GM12873 (cell line): ENCODE measurements around the gene CTR9.

Source experiments
- TF ChIP-seq, protein P1 (sequence below): IDR thresholded peaks from 2 replicates; pipeline ENCODE4 v1.5.1; 2012; ENCODE audit warnings: low read depth, mild to moderate bottlenecking, moderate library complexity, low read length, control low read depth; ENCODE audit not compliant: insufficient read depth; ENCODE audit errors: missing control alignments

The CTR9 gene

DNA sequence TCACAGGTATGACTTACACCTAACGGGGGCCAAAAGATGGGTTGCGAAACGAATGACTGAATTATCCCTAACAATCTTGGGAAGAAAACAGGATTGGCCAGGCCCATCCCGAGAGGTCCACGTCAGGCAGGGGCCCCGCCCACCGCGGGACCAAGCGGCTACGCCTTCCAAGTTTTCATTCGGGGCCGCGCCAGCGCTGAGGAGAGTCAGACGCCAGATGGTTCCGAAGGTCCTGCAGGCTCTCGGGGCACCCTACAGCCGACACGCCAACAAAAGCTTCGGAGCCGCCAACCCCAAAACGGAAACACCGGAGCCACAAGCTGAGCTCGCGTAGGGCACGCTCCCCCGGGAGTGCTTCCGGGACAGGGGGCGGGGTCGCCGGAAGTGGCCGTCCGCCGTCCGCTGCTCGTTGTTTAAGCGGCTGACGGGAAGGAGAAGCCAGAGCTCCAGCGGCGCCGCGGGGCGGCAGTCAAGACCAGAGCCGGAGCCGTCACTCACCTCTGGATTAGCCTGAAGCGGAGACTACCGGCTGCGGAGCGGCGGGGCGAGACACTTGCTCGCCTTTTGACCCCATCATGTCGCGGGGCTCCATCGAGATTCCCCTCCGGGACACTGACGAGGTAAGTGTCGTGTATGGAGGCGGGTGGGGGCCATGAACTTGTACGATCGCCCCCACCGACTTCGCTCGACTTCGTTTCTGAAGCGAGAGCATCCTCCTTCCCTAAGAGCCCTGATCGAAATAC lies at the start of gene CTR9:
TSS of gene CTR9 (plus strand) at position 409 of the 743 bp plus-strand sequence. CDS start at position 576, 167 bp downstream.
- TF ChIP-seq, protein P1, sequence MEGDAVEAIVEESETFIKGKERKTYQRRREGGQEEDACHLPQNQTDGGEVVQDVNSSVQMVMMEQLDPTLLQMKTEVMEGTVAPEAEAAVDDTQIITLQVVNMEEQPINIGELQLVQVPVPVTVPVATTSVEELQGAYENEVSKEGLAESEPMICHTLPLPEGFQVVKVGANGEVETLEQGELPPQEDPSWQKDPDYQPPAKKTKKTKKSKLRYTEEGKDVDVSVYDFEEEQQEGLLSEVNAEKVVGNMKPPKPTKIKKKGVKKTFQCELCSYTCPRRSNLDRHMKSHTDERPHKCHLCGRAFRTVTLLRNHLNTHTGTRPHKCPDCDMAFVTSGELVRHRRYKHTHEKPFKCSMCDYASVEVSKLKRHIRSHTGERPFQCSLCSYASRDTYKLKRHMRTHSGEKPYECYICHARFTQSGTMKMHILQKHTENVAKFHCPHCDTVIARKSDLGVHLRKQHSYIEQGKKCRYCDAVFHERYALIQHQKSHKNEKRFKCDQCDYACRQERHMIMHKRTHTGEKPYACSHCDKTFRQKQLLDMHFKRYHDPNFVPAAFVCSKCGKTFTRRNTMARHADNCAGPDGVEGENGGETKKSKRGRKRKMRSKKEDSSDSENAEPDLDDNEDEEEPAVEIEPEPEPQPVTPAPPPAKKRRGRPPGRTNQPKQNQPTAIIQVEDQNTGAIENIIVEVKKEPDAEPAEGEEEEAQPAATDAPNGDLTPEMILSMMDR = peak; percentile 38

DNA sequence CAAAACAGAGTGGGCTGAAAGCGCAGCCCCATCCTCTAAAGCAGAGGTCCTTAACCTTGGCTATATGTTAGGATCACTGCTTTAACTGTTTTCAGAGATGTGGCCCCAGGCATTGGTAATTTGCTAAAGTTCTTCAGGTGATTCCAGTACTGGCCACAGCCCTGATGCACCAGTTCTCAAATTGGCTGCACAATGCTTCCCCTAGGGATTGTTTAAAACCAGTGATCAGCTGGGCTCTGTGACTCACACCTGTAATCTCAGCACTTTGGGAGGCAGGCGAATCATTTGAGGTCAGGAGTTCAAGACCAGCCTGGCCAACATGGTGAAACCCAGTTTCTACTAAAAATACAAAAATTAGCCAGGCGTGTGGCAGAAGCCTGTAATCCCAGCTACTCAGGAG lies 49.1 kb upstream of the CTR9 start:
- TF ChIP-seq, protein P1 = no peak

DNA sequence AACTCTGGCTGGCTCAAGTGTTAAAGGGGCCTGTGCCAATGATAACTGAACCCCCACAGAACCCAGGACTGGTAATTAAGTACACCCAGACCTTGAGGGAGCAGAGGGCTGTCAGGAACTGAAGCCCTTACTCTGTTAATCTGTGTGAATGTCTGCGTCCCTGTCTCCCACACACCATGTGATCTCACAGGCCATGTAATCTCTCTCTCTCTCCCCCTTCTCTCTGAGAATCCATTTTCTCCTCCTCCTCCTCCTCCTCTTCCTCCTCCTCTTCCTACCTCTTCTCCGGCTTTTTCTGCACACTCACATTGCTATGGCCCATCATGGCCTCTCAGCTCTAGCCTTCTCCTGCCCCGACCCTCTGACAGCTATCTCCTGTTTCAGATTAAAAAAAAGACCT lies 42.9 kb upstream of the CTR9 start:
- TF ChIP-seq, protein P1 = no peak

DNA sequence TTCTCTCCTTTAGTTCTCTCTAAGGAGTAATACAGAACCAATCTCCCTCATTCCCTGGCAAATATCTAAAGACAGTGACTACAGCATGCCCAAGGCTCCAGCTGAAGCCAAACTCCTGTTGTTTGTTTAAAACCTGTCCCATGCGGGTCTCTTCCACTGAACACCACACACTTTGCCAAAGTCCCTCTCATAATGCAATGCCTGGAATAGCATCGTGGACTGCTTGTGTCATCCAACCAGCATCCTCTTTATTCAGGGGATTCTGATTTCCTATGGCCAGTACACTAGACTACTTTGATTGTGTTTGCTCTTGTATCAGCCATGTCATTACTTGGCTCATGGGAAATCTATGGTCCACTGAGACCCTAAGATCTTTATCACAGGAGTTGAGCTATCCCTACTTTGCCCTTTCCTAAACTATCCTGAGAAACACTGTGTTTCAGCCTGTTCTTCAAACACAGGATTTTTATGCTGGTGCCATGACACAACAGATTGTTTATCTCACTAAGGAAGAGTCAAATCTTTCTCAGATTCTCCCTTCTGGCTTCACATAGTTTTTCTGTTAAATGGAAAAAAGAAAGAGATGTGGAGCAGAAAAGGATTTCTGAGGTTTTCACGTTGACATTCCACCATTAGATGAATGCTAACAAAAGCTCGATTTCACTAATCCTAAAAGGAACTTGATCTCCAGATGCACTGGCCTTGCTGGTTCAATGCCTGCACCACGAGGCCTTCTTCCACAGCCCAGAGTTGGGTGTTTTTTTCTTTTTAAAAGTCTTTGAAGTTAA lies 41.6 kb upstream of the CTR9 start:
- TF ChIP-seq, protein P1 = no peak

DNA sequence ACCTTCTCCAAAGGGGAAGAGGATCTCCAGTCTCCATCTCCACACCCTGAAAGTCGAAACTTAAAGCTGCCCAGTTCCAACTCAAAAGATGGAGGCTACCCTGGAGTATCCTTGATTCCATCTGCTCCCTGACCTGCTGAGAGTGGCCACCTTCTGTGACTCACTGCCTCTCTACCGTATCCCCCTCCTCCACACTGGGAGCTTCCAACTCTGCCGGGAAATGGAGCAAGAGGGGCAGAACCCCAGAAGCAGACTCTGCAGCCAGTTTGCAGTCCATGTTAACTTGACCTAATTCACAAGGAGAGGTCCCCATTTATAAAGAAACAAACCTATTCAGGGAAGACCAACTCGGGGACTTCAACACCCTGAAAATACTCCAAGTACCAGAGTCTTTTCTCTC lies 35.5 kb upstream of the CTR9 start:
- TF ChIP-seq, protein P1 = no peak

DNA sequence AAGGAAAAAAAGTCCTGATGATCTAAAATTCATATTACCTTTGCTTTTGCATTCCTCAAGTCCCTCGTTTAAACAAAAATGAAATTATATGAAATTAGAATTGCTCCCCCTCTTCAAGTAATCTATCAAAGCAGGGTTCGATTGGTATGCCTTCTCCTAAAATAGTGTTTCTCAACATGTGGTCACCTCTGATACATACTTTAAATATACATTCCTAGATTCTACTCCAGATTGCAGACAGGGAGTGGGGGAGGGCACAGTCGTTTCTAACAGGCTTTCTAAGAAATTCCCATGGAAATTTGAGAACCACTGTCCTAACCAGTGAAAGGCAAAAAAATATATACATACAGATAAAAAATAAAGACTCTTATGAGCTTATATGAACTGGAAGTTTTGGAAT lies 34.9 kb upstream of the CTR9 start:
- TF ChIP-seq, protein P1 = no peak

DNA sequence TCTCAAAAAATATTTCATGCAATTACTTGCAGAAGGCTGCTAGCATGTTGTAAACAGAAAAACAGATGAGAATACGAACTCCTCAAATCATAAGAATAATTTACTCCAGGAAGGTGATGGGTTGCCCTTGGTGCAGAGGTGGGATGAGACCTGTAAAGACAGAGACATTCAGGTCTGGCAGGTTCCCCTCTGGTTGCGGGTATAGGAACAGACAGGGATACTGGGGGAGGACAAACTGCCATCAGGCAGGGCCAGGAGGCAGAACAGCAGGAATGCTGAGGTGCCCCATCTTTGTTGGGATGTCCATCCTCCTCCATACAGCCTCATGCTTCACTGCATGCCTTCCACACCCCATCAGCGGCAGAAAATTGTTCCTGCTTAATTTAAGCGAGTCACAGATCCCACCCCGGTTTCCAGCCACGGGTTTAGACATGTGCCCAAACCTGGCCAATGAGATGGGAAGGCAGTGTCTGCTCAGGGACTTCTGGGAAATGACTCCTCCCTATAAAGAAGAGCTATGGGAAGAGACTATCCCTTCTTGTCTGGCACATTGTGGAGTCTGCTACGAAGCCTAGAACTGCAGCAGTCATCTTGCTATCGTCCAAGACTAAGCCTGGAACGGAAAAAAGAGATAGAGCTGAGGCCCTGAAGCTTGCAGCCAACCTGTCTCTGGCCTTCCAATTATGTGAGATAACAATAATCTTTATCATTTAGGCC lies 34.3 kb upstream of the CTR9 start:
- TF ChIP-seq, protein P1 = no peak
